H1 (cell line): ENCODE measurements around the gene EWSR1. TPM values are rescaled to one million over a fixed set of nuclear protein-coding genes. Genes with fewer than 3 reads are reported as not detected.

Experiments
- CTCF ChIA-PET: fragments of 300-600 bp; sonication (Branson Sonifier 250); formaldehyde crosslinking; loops from one replicate; lab custom pipeline; 2021; ENCODE audit not compliant: partially characterized antibody; lab: Charles Lee
- POLR2A ChIA-PET: fragments of 300-600 bp; sonication (Branson Sonifier 250); formaldehyde crosslinking; loops from one replicate; lab custom pipeline; 2021; ENCODE audit warnings: inconsistent platforms; ENCODE audit not compliant: partially characterized antibody; lab: Charles Lee
- DNase-seq, 2 experiments: peaks; one replicate each; pipeline versions ENCODE4 v3.0.0 to v3.0.0-alpha.2; 2010 to 2022; ENCODE audit warnings: low spot score in 2 of 2, low read depth in 1 of 2, mixed read lengths in 1 of 2
- FAIRE-seq: peaks from 2 replicates; lab custom pipeline; 2011; peaks lifted over from hg19 to GRCh38; lab: Jason Lieb, UNC
- H2AFZ ChIP-seq: 2 replicates; pipeline ENCODE4 v1.8.1; 2012; ENCODE audit warnings: low read length, inconsistent platforms
- H2AK5ac ChIP-seq: 2 replicates; pipeline ENCODE4 v1.6.1; 2013; ENCODE audit warnings: low read depth, low read length
- H2BK120ac ChIP-seq: replicated peaks from 2 replicates; pipeline ENCODE3; 2013; ENCODE audit warnings: low read depth, low read length, inconsistent platforms
- H2BK12ac ChIP-seq: 2 replicates; pipeline ENCODE4 v1.6.1; 2013; ENCODE audit warnings: low read depth, low read length
- H2BK15ac ChIP-seq: 2 replicates; pipeline ENCODE4 v1.6.1; 2013; ENCODE audit warnings: low read length
- H2BK20ac ChIP-seq: 2 replicates; pipeline ENCODE4 v1.6.1; 2013; ENCODE audit warnings: low read length
- H2BK5ac ChIP-seq: 2 replicates; pipeline ENCODE4 v1.6.1; 2013; ENCODE audit warnings: low read depth, low read length
- H3K14ac ChIP-seq: 2 replicates; pipeline ENCODE4 v1.6.1; 2013; ENCODE audit warnings: inconsistent platforms; ENCODE audit not compliant: insufficient read length
- H3K18ac ChIP-seq: 2 replicates; pipeline ENCODE4 v1.6.1; 2013; ENCODE audit warnings: low read length; ENCODE audit errors: extremely low read depth
- H3K23ac ChIP-seq: 2 replicates; pipeline ENCODE4 v1.6.1; 2013; ENCODE audit warnings: inconsistent platforms; ENCODE audit not compliant: insufficient read length
- H3K23me2 ChIP-seq: 2 replicates; pipeline ENCODE4 v1.6.1; 2013; ENCODE audit warnings: low read depth, low read length
- H3K27ac ChIP-seq: 2 replicates; pipeline ENCODE4 v1.6.1; 2011; ENCODE audit warnings: low read depth, low read length, inconsistent platforms
- H3K27me3 ChIP-seq, 4 experiments: replicated peaks in 1 of 4; 1 replicate in 1 of 4; 2 replicates in 3 of 4; pipeline versions ENCODE4 v1.6.1 to v1.8.1; 2011 to 2013; ENCODE audit warnings: low read length in 3 of 4, mild to moderate bottlenecking in 3 of 4, inconsistent platforms in 2 of 4, mixed read lengths in 2 of 4, moderate library complexity in 1 of 4; ENCODE audit not compliant: control insufficient read depth in 3 of 4, insufficient read depth in 3 of 4; ENCODE audit errors: extremely low read depth in 1 of 4
- H3K36me3 ChIP-seq, 4 experiments: 2 replicates each; pipeline versions ENCODE4 v1.6.1 to v1.8.1; 2011 to 2013; ENCODE audit warnings: mild to moderate bottlenecking in 4 of 4, low read length in 3 of 4, moderate library complexity in 2 of 4, control low read depth in 1 of 4, inconsistent platforms in 1 of 4; ENCODE audit not compliant: insufficient read depth in 4 of 4, control insufficient read depth in 2 of 4
- H3K4ac ChIP-seq: replicated peaks from 2 replicates; pipeline ENCODE3; 2013; ENCODE audit warnings: low read length, low read depth, mixed read lengths, inconsistent platforms; ENCODE audit not compliant: insufficient read length
- H3K4me1 ChIP-seq, 4 experiments: replicated peaks in 1 of 4; 1 replicate in 1 of 4; 2 replicates in 3 of 4; pipeline versions ENCODE4 v1.6.1 to v1.8.1; 2011 to 2013; ENCODE audit warnings: low read length in 3 of 4, inconsistent platforms in 2 of 4, mixed read lengths in 1 of 4; ENCODE audit not compliant: insufficient read depth in 4 of 4, control insufficient read depth in 3 of 4
- H3K4me2 ChIP-seq, 2 experiments: 2 replicates each; pipeline versions ENCODE4 v1.6.1 to v1.8.1; 2011 to 2013; ENCODE audit warnings: low read depth in 2 of 2, low read length in 2 of 2, control low read depth in 1 of 2, inconsistent platforms in 1 of 2, mild to moderate bottlenecking in 1 of 2; ENCODE audit not compliant: insufficient read depth in 1 of 2
- H3K4me3 ChIP-seq, 4 experiments: fragments of 200-600, 300-600 bp in 1 of 4; sonication (generic), shearing (Covaris generic), sonication (Bioruptor Twin) in 1 of 4; 2 replicates each; pipeline versions ENCODE4 v1.5.1 to v1.8.1; 2011 to 2016; ENCODE audit warnings: low read length in 4 of 4, low read depth in 3 of 4, control low read depth in 2 of 4, inconsistent platforms in 2 of 4, mild to moderate bottlenecking in 2 of 4, mixed read lengths in 1 of 4, moderate library complexity in 1 of 4; ENCODE audit not compliant: insufficient read depth in 2 of 4; ENCODE audit errors: extremely low read depth in 1 of 4
- H3K56ac ChIP-seq: replicated peaks from 2 replicates; pipeline ENCODE3; 2013; ENCODE audit warnings: low read depth, mild to moderate bottlenecking, mixed read lengths, low read length, inconsistent platforms; ENCODE audit not compliant: insufficient read length
- H3K79me1 ChIP-seq: 2 replicates; pipeline ENCODE4 v1.6.1; 2013; ENCODE audit warnings: low read depth, low read length, control low read depth
- H3K79me2 ChIP-seq, 2 experiments: 2 replicates each; pipeline versions ENCODE4 v1.6.1 to v1.8.1; 2012 to 2013; ENCODE audit warnings: low read length in 2 of 2, mild to moderate bottlenecking in 2 of 2, inconsistent platforms in 1 of 2; ENCODE audit not compliant: insufficient read depth in 2 of 2, control insufficient read depth in 1 of 2
- H3K9ac ChIP-seq, 4 experiments: replicated peaks in 1 of 4; 1 replicate in 1 of 4; 2 replicates in 3 of 4; pipeline versions ENCODE4 v1.6.1 to v1.8.1; 2011 to 2013; ENCODE audit warnings: low read depth in 3 of 4, low read length in 3 of 4, control low read depth in 2 of 4, mild to moderate bottlenecking in 2 of 4, moderate library complexity in 2 of 4, inconsistent platforms in 1 of 4; ENCODE audit errors: extremely low read depth in 1 of 4
- H3K9me3 ChIP-seq, 2 experiments: 2 replicates each; pipeline versions ENCODE4 v1.6.1 to v1.8.1; 2012 to 2013; ENCODE audit warnings: mild to moderate bottlenecking in 2 of 2, moderate library complexity in 2 of 2, control low read depth in 1 of 2, inconsistent platforms in 1 of 2, low read depth in 1 of 2, low read length in 1 of 2, mixed read lengths in 1 of 2; ENCODE audit not compliant: insufficient read depth in 2 of 2
- H4K20me1 ChIP-seq, 2 experiments: replicated peaks in 1 of 2; 2 replicates each; pipeline versions ENCODE3 to v1.8.1; 2011 to 2013; ENCODE audit warnings: inconsistent platforms in 2 of 2, low read length in 2 of 2, mild to moderate bottlenecking in 1 of 2; ENCODE audit not compliant: insufficient read depth in 2 of 2, control insufficient read depth in 1 of 2
- H4K5ac ChIP-seq: 2 replicates; pipeline ENCODE4 v1.6.1; 2013; ENCODE audit warnings: low read length, low read depth, mixed read lengths, inconsistent platforms; ENCODE audit not compliant: insufficient read length
- H4K8ac ChIP-seq: 2 replicates; pipeline ENCODE4 v1.8.0; 2013; ENCODE audit warnings: mild to moderate bottlenecking, moderate library complexity, low read length, inconsistent platforms; ENCODE audit not compliant: insufficient read depth; ENCODE audit errors: extremely low read depth
- H4K91ac ChIP-seq: replicated peaks from 2 replicates; pipeline ENCODE3; 2013; ENCODE audit warnings: low read length, mixed read lengths, inconsistent platforms; ENCODE audit not compliant: insufficient read length
- RAD21 ChIP-seq, 2 experiments: IDR thresholded peaks in 1 of 2; conservative IDR thresholded peaks in 1 of 2; 2 replicates each; pipeline ENCODE4 v1.6.1; 2011; ENCODE audit warnings: low read depth in 2 of 2, low read length in 2 of 2, improper control_type of control experiment in 1 of 2, inconsistent platforms in 1 of 2, mild to moderate bottlenecking in 1 of 2, moderate library complexity in 1 of 2
- SIX5 ChIP-seq: IDR thresholded peaks from 2 replicates; pipeline ENCODE4 v1.6.1; 2011; ENCODE audit warnings: mild to moderate bottlenecking, low read depth, low read length
- TAF7 ChIP-seq: optimal IDR thresholded peaks from 2 replicates; pipeline ENCODE3; 2011; ENCODE audit warnings: low read depth, mild to moderate bottlenecking, inconsistent platforms, low read length, moderate library complexity, borderline replicate concordance
- WGBS, 2 experiments: shearing (Covaris generic) in 1 of 2; methylation state at CpG; one replicate each; pipeline versions ENCODE4 v1.1.6 to v1.1.7; 2013 to 2015; ENCODE audit warnings: low lambda C conversion rate in 2 of 2, mixed read lengths in 2 of 2, inconsistent platforms in 1 of 2, low coverage in 1 of 2, missing lambda C conversion rate in 1 of 2; ENCODE audit not compliant: insufficient replicate concordance in 2 of 2, insufficient coverage in 1 of 2, insufficient read length in 1 of 2; ENCODE audit errors: extremely low coverage in 1 of 2, missing lambda C conversion rate in 1 of 2; 5-methylcytosine and 5-hydroxymethylcytosine counted together
- polyA plus RNA-seq, 7 experiments: library from polyadenylated mRNA; depleted of rRNA in 3 of 7; stranded (reverse) in 5 of 7; unstranded in 2 of 7; fragments of >200 nt in 5 of 7; fragments of 200-250 nt in 2 of 7; gene quantifications; 1 replicate in 5 of 7; 2 replicates in 1 of 7; 4 replicates in 1 of 7; pipeline versions ENCODE4 v1.2.1 to v1.2.3, GENCODE V29; 2011 to 2013; ENCODE audit warnings: missing spikeins in 2 of 7, mixed read lengths in 2 of 7
- total RNA-seq: library from RNA; stranded (reverse); fragmentation: NEBNext Ultra II Directional; extraction: Animal tissue kit (Norgen Biotek cat#: 25700); gene quantifications from 2 replicates; pipeline ENCODE4 v1.2.1, GENCODE V29; 2021

The EWSR1 gene
- total and polyA plus RNA-seq, 2 of the 8 experiments (the other 6 are each of a cell fraction or from before 2014, with no cell fraction given), result 387 to 930 TPM

- H2AFZ ChIP-seq, result no peak overlapping the region
Measured at GRCh38 chr22:29330291-29330690, 62.2 kb downstream of the EWSR1 start.

More at GRCh38 chr22:29330291-29330690, 62.2 kb downstream of the EWSR1 start:
- Histone ChIP-seq H3K14ac (no peak overlapping the region), H3K9me3 (no peaks in the 10 kb centered on the region), H3K4me1 (no peaks in the 10 kb centered on the region; a peak in 1 of 7 replicates), H3K56ac (no peak overlapping the region), H3K4ac (no peak overlapping the region)
- 95% methylated on average over 19 of the region's 19 CpGs; no CpG with 5 or more reads in 1 of the 2 experiments for WGBS, 2 experiments
- POLR2A ChIA-PET, result interaction anchor here (1.1 to 1.2 kb wide), 2 partner anchors 47 to 51 kb away, joined by 3 read pairs; no protein-coding TSS in a partner anchor
- no peak for TF ChIP-seq TAF7
- no peak for TF ChIP-seq RAD21 (IDR thresholded peaks at IDR 0.05 in 1 of 2, conservative IDR thresholded peaks at IDR 0.05 in 1 of 2; ENCODE audit: low read depth in 2 of 2, low read length in 2 of 2)
- TF ChIP-seq SIX5, result no peak
- TF ChIP-seq, all 59 proteins: peak for 0
- Histone ChIP-seq H2BK5ac (no peak overlapping the region), H3K36me3 (peaks cover 4 to 13% (median 11%) of the 10 kb centered on the region in 4 experiments; a peak in 7 of 8 replicates), H3K27me3 (no peaks in the 10 kb centered on the region), H4K8ac (no peak overlapping the region), H3K79me1 (no peaks in the 10 kb centered on the region), H2BK20ac (no peak overlapping the region), H4K20me1 (peaks cover 3 to 6% of the 10 kb centered on the region in 2 experiments), H3K23me2 (no peaks in the 10 kb centered on the region), H3K9ac (no peak overlapping the region), H3K27ac (no peak overlapping the region), H3K4me2 (no peak overlapping the region), H3K23ac (no peak overlapping the region), H3K79me2 (no peaks in the 10 kb centered on the region), H2BK15ac (no peak overlapping the region), H2BK12ac (no peak overlapping the region), H2BK120ac (no peak overlapping the region), H3K4me3 (no peak overlapping the region), H3K18ac (no peak overlapping the region), H4K5ac (no peak overlapping the region), H2AK5ac (no peak overlapping the region), H4K91ac (no peak overlapping the region)
- CTCF ChIA-PET, result interaction anchor here (1.2 kb wide), 2 partner anchors 21 to 24 kb away, joined by 3 to 4 read pairs; no protein-coding TSS in a partner anchor
- no peak for DNase-seq
- no peak for FAIRE-seq
